HEK293 (cell line): ENCODE data around the gene NFKBIB.

Experiments
- CTCF ChIA-PET: fragments of 350-600 bp; formaldehyde crosslinking; extraction: SDS; loops from one replicate; lab custom pipeline; 2021; ENCODE audit warnings: antibody characterized with exemption; lab: Yijun Ruan, JAX
- POLR2A ChIA-PET: fragments of 300-600 bp; formaldehyde crosslinking; extraction: SDS; loops from one replicate; lab custom pipeline; 2020; ENCODE audit warnings: antibody characterized with exemption, inconsistent platforms; lab: Yijun Ruan, JAX
- H3K27ac ChIP-seq: fragments of 200-500 bp; sonication (Bioruptor generic); 2 replicates; pipeline ENCODE4 v1.5.1; 2014; ENCODE audit warnings: low read depth, low read length, control low read depth, inconsistent platforms; ENCODE audit errors: extremely low read depth
- H3K36me3 ChIP-seq, 2 experiments: fragments of 200-500 bp in 1 of 2; sonication (Bioruptor generic) in 1 of 2; 1 replicate in 1 of 2; 2 replicates in 1 of 2; pipeline ENCODE4 v1.5.1; 2014 to 2017; ENCODE audit warnings: inconsistent platforms in 2 of 2, low read length in 2 of 2; ENCODE audit not compliant: control insufficient read depth in 2 of 2, insufficient read depth in 1 of 2
- H3K4me1 ChIP-seq: fragments of 200-500 bp; sonication (Bioruptor generic); 2 replicates; pipeline ENCODE4 v1.5.1; 2014; ENCODE audit warnings: mild to moderate bottlenecking, low read length, inconsistent platforms; ENCODE audit not compliant: control insufficient read depth, insufficient read depth
- H3K4me3 ChIP-seq: 2 replicates; pipeline ENCODE4 v1.5.1; 2011; ENCODE audit warnings: low read depth, mild to moderate bottlenecking, control low read depth, low read length, moderate library complexity
- H3K9me3 ChIP-seq: fragments of 200-500 bp; sonication (Bioruptor generic); 2 replicates; pipeline ENCODE4 v1.5.1; 2014; ENCODE audit warnings: low read depth, low read length, inconsistent platforms; ENCODE audit not compliant: control insufficient read depth, insufficient read depth
- BCL6B ChIP-seq: fragments of 450-650 bp; formaldehyde crosslinking; IDR thresholded peaks from 2 replicates; pipeline ENCODE4 v1.5.1; 2017; ENCODE audit warnings: missing biosample characterization, missing genetic modification characterization
- HIC1 ChIP-seq: fragments of 450-650 bp; formaldehyde crosslinking; IDR thresholded peaks from 2 replicates; pipeline ENCODE4 v1.5.1; 2016; ENCODE audit warnings: missing biosample characterization, missing genetic modification characterization
- HOXA7 ChIP-seq: sonication (generic); formaldehyde crosslinking; IDR thresholded peaks from 2 replicates; pipeline ENCODE4 v1.8.1; 2022; ENCODE audit warnings: missing genetic modification reagents, borderline replicate concordance
- KLF10 ChIP-seq: fragments of 450-650 bp; IDR thresholded peaks from 2 replicates; pipeline ENCODE4 v1.5.1; 2018; ENCODE audit warnings: missing biosample characterization, mild to moderate bottlenecking, missing genetic modification characterization
- MEIS1 ChIP-seq: sonication (generic); formaldehyde crosslinking; IDR thresholded peaks from 2 replicates; pipeline ENCODE4 v1.8.1; 2022; ENCODE audit warnings: missing genetic modification reagents, mild to moderate bottlenecking, borderline replicate concordance
- PBX3 ChIP-seq: sonication (generic); formaldehyde crosslinking; IDR thresholded peaks from 2 replicates; pipeline ENCODE4 v1.8.1; 2022; ENCODE audit warnings: mild to moderate bottlenecking, moderate library complexity, missing genetic modification reagents
- SALL2 ChIP-seq: fragments of 450-650 bp; formaldehyde crosslinking; IDR thresholded peaks from 2 replicates; pipeline ENCODE4 v1.5.0; 2017; ENCODE audit warnings: missing biosample characterization, mild to moderate bottlenecking, missing genetic modification characterization, borderline replicate concordance
- SCRT2 ChIP-seq: fragments of 450-650 bp; formaldehyde crosslinking; IDR thresholded peaks from 2 replicates; pipeline ENCODE4 v1.5.1; 2016; ENCODE audit warnings: missing biosample characterization, missing genetic modification characterization
- ZBTB48 ChIP-seq: fragments of 450-650 bp; formaldehyde crosslinking; IDR thresholded peaks from 2 replicates; pipeline ENCODE4 v1.5.1; 2016; ENCODE audit warnings: missing biosample characterization, missing genetic modification characterization
- ZBTB7A ChIP-seq: fragments of 450-650 bp; formaldehyde crosslinking; IDR thresholded peaks from 2 replicates; pipeline ENCODE4 v1.5.1; 2016; ENCODE audit warnings: low read depth, missing biosample characterization, missing genetic modification characterization
- ZFP3 ChIP-seq: fragments of 450-650 bp; formaldehyde crosslinking; IDR thresholded peaks from 2 replicates; pipeline ENCODE4 v1.5.1; 2016; ENCODE audit warnings: low read depth, missing biosample characterization, missing genetic modification characterization
- ZNF155 ChIP-seq: fragments of 450-650 bp; formaldehyde crosslinking; IDR thresholded peaks from 2 replicates; pipeline ENCODE4 v1.5.1; 2016; ENCODE audit warnings: missing biosample characterization, missing genetic modification characterization
- ZNF16 ChIP-seq: fragments of 450-650 bp; formaldehyde crosslinking; IDR thresholded peaks from 2 replicates; pipeline ENCODE4 v1.5.1; 2016; ENCODE audit warnings: low read depth, missing biosample characterization, missing genetic modification characterization
- ZNF174 ChIP-seq: fragments of 450-650 bp; formaldehyde crosslinking; IDR thresholded peaks from 2 replicates; pipeline ENCODE4 v1.5.0; 2017; ENCODE audit warnings: missing biosample characterization, mild to moderate bottlenecking, missing genetic modification characterization
- ZNF366 ChIP-seq: fragments of 450-650 bp; formaldehyde crosslinking; conservative IDR thresholded peaks from 2 replicates; pipeline ENCODE4 v1.5.1; 2016; ENCODE audit warnings: missing biosample characterization, missing genetic modification characterization
- ZNF544 ChIP-seq: fragments of 450-650 bp; formaldehyde crosslinking; IDR thresholded peaks from 2 replicates; pipeline ENCODE4 v1.5.0; 2017; ENCODE audit warnings: missing biosample characterization, missing genetic modification characterization
- ZNF600 ChIP-seq: fragments of 450-650 bp; formaldehyde crosslinking; IDR thresholded peaks from 2 replicates; pipeline ENCODE4 v1.5.1; 2016; ENCODE audit warnings: missing biosample characterization, missing genetic modification characterization
- ZNF645 ChIP-seq: fragments of 450-650 bp; formaldehyde crosslinking; IDR thresholded peaks from 2 replicates; pipeline ENCODE4; 2016; ENCODE audit warnings: missing biosample characterization, missing genetic modification characterization
- ZNF660 ChIP-seq: fragments of 450-650 bp; IDR thresholded peaks from 2 replicates; pipeline ENCODE4 v1.5.1; 2018; ENCODE audit warnings: missing biosample characterization, mild to moderate bottlenecking, missing genetic modification characterization
- TF ChIP-seq, protein P1 (sequence below): fragments of 450-650 bp; formaldehyde crosslinking; IDR thresholded peaks from 2 replicates; pipeline ENCODE4 v1.5.0; 2017; ENCODE audit warnings: missing biosample characterization, missing genetic modification characterization, borderline replicate concordance

The NFKBIB gene

DNA sequence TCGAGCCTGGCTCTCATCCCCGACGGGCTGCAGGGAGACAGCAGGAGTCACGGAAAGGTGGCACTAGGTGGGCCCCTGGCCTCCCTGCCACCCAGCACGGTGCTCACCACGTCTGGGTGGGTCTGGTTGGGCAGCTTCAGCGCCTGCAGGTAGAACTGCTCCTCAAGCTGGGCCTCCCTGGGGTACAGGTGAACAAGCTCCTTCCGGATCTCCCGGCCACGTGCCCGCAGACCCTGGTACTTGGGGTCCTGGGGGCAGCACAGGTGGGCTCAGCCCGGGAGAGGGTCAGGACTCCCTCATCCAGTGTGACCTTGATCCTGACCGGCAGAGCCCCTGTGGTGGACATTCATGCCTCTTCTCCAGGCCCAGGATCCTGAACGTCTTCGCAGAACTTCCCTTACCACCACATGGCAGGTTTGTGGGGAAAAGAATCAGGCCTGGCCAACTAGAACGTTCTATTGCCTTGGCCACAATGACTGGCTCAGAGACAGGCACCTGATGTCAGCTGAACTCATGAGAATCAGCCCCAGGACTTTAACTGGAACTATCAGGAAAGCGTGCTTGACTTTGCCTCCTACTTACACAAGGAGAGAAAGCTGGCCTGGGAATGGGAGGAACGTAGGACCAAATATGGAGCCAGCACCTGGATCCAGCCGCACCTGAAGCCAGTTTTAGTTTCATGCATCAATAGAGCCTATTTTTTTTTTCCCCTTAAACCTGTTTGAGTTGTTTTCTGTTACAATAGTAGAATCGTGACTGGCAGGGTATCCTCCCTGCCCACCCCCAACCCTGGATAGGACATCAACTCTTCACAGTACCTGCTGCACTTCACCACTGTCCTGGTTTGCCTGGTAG, 21.9 kb downstream of the NFKBIB start (continued):
- TF ChIP-seq HIC1 (0 out of 2 replicates have a peak, but pooled peaks have one; percentile 27), ZBTB48 (tag by site-specific recombination) (no peak), ZNF544 (tag by site-specific recombination) (no peak), HOXA7 (no peak), SALL2 (tag by site-specific recombination) (no peak), KLF10 (tag by site-specific recombination) (no peak), MEIS1 (CRISPR knock-in tag) (no peak), ZNF155 (tag by site-specific recombination) (no peak), ZNF174 (no peak)

DNA sequence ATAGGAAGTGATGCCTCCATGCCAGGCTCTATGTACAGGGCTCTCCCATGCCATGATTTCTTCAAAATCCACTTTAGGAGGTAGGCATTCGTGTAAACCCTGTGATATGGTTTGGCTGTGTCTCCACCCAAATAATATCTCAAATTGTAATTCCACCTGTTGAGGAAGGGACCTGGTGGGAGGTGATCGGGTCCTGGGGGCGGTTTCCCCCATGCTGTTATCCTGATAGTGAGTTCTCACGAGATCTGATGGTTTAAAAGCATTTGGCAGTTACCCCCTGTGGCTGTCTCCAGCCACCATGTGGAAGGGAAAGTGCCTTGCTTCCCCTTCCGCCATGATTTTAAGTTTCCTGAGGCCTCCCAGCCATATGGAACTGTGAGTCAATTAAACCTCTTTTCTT, 22.7 kb downstream of the NFKBIB start:
- H3K4me3 ChIP-seq: no peak overlapping the region
- ChIA-PET CTCF (interaction anchor here (1.6 kb wide), 1 partner anchor 8 kb away, joined by 11 read pairs; the partner anchor contains the start of genes MRPS12 and SARS2), POLR2A (no interaction called here)
- no peaks in the 10 kb centered on the region for H3K9me3 ChIP-seq
- TF ChIP-seq ZFP3 (tag by site-specific recombination): no peak
- no peak for TF ChIP-seq ZNF16 (tag by site-specific recombination)
- TF ChIP-seq, protein P1, sequence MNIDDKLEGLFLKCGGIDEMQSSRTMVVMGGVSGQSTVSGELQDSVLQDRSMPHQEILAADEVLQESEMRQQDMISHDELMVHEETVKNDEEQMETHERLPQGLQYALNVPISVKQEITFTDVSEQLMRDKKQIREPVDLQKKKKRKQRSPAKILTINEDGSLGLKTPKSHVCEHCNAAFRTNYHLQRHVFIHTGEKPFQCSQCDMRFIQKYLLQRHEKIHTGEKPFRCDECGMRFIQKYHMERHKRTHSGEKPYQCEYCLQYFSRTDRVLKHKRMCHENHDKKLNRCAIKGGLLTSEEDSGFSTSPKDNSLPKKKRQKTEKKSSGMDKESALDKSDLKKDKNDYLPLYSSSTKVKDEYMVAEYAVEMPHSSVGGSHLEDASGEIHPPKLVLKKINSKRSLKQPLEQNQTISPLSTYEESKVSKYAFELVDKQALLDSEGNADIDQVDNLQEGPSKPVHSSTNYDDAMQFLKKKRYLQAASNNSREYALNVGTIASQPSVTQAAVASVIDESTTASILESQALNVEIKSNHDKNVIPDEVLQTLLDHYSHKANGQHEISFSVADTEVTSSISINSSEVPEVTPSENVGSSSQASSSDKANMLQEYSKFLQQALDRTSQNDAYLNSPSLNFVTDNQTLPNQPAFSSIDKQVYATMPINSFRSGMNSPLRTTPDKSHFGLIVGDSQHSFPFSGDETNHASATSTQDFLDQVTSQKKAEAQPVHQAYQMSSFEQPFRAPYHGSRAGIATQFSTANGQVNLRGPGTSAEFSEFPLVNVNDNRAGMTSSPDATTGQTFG: no peak
- TF ChIP-seq SCRT2 (tag by site-specific recombination): peak; percentile 84
- TF ChIP-seq ZNF660 (tag by site-specific recombination): no peak
- no peak for TF ChIP-seq ZBTB7A (tag by site-specific recombination)
- TF ChIP-seq ZNF366 (tag by site-specific recombination): no peak
- peak overlapping the region; percentile 9; the same call in 1 of the 2 replicates for H3K27ac ChIP-seq
- H3K36me3 ChIP-seq: peaks cover 45 to 82% of the 10 kb centered on the region in 2 experiments
- no peaks in the 10 kb centered on the region for H3K4me1 ChIP-seq

GRCh38 chr19:38924388-38924787, 24.6 kb downstream of the NFKBIB start:
- Histone ChIP-seq H3K27ac (no peak overlapping the region), H3K4me1 (peaks cover 3% of the 10 kb centered on the region; the same call in 1 of the 2 replicates), H3K9me3 (no peaks in the 10 kb centered on the region), H3K4me3 (no peak overlapping the region), H3K36me3 (peaks cover 46 to 95% of the 10 kb centered on the region in 2 experiments)
- TF ChIP-seq HOXA7 (no peak), ZNF645 (tag by site-specific recombination) (no peak), ZNF600 (tag by site-specific recombination) (no peak), BCL6B (no peak), PBX3 (CRISPR knock-in tag) (no peak)
- ChIA-PET CTCF (interaction anchor here (0.6 to 1.7 kb wide), 3 partner anchors 37 to 288 kb away, joined by 3 to 6 read pairs (median 3); no protein-coding TSS in a partner anchor), POLR2A (interaction anchor here (0.9 to 1.6 kb wide), 2 partner anchors 12 to 24 kb away, joined by 3 to 9 read pairs; partner anchors contain the start of genes CCER2 and NFKBIB)
